Measurements from ENCODE around the gene ATP2A1. TPM values are rescaled to one million over a fixed set of nuclear protein-coding genes. Genes with fewer than 3 reads are reported as not detected.

The ATP2A1 gene
- total RNA-seq, 1 donor from 2014 or later: not detected

- TF ChIP-seq POLR2A (IDR thresholded peaks at IDR 0.05): no peak
- no peak for TF ChIP-seq CTCF (IDR thresholded peaks at IDR 0.05)
- no peak for TF ChIP-seq POLR2AphosphoS5 (IDR thresholded peaks at IDR 0.05; ENCODE audit: insufficient read depth in 1 of 2, low read depth in 1 of 2)
- H3K36me3 ChIP-seq: peaks cover 0 to 31% of the 10 kb centered on the region in 2 donors
- no peaks in the 10 kb centered on the region for H3K9me3 ChIP-seq
- no peak overlapping the region for H3K27ac ChIP-seq
- intact Hi-C loops (cut with DNase I): no loop called here
- DNase-seq (ENCODE audit: extremely low spot score in 2 of 2): no peak
- no peaks in the 10 kb centered on the region for H3K27me3 ChIP-seq
- no peak overlapping the region for H3K4me3 ChIP-seq
- peaks cover 29% of the 10 kb centered on the region for H3K4me1 ChIP-seq
Observed at GRCh38 chr16:28844226-28844885, 33.9 kb upstream of the ATP2A1 start.

- Histone ChIP-seq H3K27me3 (no peaks in the 10 kb centered on the region), H3K4me3 (peak overlapping the region; percentile 67 to 74), H3K4me1 (peaks cover 29% of the 10 kb centered on the region), H3K36me3 (peaks cover 0 to 31% of the 10 kb centered on the region in 2 donors), H3K9me3 (no peaks in the 10 kb centered on the region), H3K27ac (peak overlapping the region; percentile 93)
- TF ChIP-seq POLR2AphosphoS5 (IDR thresholded peaks at IDR 0.05; ENCODE audit: insufficient read depth in 1 of 2, low read depth in 1 of 2) (no peak), CTCF (IDR thresholded peaks at IDR 0.05) (no peak), POLR2A (IDR thresholded peaks at IDR 0.05) (no peak)
- intact Hi-C loops (cut with DNase I): no loop called here
- DNase-seq (ENCODE audit: extremely low spot score in 2 of 2): no peak
Observed at GRCh38 chr16:28845293-28845692, 33.0 kb upstream of the ATP2A1 start.

- DNase-seq (ENCODE audit: extremely low spot score in 2 of 2): no peak
- TF ChIP-seq POLR2AphosphoS5 (IDR thresholded peaks at IDR 0.05; ENCODE audit: insufficient read depth in 1 of 2, low read depth in 1 of 2): no peak
- no peak for TF ChIP-seq POLR2A (IDR thresholded peaks at IDR 0.05)
- no peak for TF ChIP-seq CTCF (IDR thresholded peaks at IDR 0.05)
- intact Hi-C loops (cut with DNase I): no loop called here
- peaks cover 0 to 31% of the 10 kb centered on the region in 2 donors for H3K36me3 ChIP-seq
- H3K27ac ChIP-seq: peak overlapping the region; percentile 93
- H3K27me3 ChIP-seq: no peaks in the 10 kb centered on the region
- H3K9me3 ChIP-seq: no peaks in the 10 kb centered on the region
- H3K4me1 ChIP-seq: peaks cover 29% of the 10 kb centered on the region
- peak overlapping the region; percentile 67 to 74 for H3K4me3 ChIP-seq
Observed at GRCh38 chr16:28845761-28846079, 32.6 kb upstream of the ATP2A1 start.

- no peaks in the 10 kb centered on the region for H3K9me3 ChIP-seq
- H3K36me3 ChIP-seq: peaks cover 0 to 31% of the 10 kb centered on the region in 2 donors
- DNase-seq (ENCODE audit: extremely low spot score in 2 of 2): peak in 1 of 2 donors; percentile 98
- H3K27ac ChIP-seq: peak within 1 kb of the TSS; percentile 93
- peak; percentile 91 to 99 for TF ChIP-seq POLR2AphosphoS5 (IDR thresholded peaks at IDR 0.05; ENCODE audit: insufficient read depth in 1 of 2, low read depth in 1 of 2)
- TF ChIP-seq CTCF (IDR thresholded peaks at IDR 0.05): peak in 2 of 3 experiments; percentile 57 to 62
- peak in 1 of 2 donors; percentile 17 for TF ChIP-seq POLR2A (IDR thresholded peaks at IDR 0.05)
- peaks cover 29% of the 10 kb centered on the region for H3K4me1 ChIP-seq
- no peaks in the 10 kb centered on the region for H3K27me3 ChIP-seq
- H3K4me3 ChIP-seq: peak within 1 kb of the TSS; percentile 67 to 74
- intact Hi-C loops (cut with DNase I): no loop called here
Observed at GRCh38 chr16:28846080-28846932, 32.0 kb upstream of the ATP2A1 start, which contains the start of gene TUFM. TUFM (minus strand) TSS chr16:28846348; CDS start chr16:28846269, 79 bp downstream.

All from vagina (tissue), 2 donors.